Vein endothelial cell (primary cell): ENCODE measurements around the gene CHRDL1. TPM values are rescaled to one million over a fixed set of nuclear protein-coding genes. Genes with fewer than 3 reads are reported as not detected.

Experiments
- total RNA-seq: library from RNA; depleted of rRNA; stranded (reverse); fragments of >200 nt; gene quantifications from 2 replicates; pipeline ENCODE4 v1.2.3, GENCODE V29; 2012

Gene CHRDL1, protein sequence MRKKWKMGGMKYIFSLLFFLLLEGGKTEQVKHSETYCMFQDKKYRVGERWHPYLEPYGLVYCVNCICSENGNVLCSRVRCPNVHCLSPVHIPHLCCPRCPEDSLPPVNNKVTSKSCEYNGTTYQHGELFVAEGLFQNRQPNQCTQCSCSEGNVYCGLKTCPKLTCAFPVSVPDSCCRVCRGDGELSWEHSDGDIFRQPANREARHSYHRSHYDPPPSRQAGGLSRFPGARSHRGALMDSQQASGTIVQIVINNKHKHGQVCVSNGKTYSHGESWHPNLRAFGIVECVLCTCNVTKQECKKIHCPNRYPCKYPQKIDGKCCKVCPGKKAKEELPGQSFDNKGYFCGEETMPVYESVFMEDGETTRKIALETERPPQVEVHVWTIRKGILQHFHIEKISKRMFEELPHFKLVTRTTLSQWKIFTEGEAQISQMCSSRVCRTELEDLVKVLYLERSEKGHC
- not detected in 2 replicates for total RNA-seq

DNA sequence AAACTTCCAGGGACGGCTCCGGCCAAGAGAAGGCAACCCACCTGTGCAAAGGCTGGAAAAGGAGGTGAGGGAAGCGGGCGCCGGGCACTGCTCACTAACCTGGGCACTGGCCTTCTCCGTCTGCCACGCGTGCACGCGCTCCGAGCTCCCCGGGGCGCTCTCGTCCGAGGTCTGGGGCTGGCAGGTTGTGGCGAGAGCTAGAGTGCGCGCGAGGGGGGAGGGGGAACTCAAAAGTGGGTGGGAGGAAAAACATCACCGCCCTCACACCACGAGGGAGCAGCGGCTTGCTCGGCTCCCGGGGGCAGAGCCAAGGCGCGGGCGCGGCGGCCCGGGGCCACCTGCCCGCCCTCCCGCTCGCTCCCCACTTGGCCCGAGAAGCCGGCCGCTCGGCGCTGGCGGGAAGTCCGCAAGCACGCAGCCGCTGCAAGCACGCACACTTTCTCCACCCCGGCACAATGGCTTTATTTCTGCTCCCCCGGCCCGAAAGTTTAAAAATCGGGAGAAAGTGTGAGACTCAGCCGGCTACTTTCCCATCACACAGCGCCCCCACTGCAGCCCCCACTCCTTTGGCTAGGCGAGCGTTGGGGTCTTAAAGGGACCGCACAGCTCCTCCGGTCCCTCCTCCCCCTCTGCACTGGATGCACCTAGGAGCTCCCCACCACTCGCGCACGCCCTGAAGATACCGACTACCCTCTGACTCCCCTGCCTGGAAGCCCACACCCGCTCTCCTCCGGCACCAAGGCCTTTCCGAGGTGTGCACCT lies at the start of gene CHRDL1:
Gene CHRDL1 (minus strand): TSS at position 173 of the 762 bp plus-strand sequence. CDS start 3,636 bp downstream, outside the sequence.

